DMS153 treated with DMSO at 0.1 percent for 48 hours (cell line): ENCODE results near the gene RHOF.
A peak's percentile ranks its signal among the peaks of the same experiment; 100 is the strongest.

Experiments
- DNase-seq: peaks from one replicate; lab custom pipeline; 2025; ENCODE audit not compliant: unreplicated experiment; lab: John Stamatoyannopoulos, UW

RHOF gene, protein sequence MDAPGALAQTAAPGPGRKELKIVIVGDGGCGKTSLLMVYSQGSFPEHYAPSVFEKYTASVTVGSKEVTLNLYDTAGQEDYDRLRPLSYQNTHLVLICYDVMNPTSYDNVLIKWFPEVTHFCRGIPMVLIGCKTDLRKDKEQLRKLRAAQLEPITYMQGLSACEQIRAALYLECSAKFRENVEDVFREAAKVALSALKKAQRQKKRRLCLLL

DNA sequence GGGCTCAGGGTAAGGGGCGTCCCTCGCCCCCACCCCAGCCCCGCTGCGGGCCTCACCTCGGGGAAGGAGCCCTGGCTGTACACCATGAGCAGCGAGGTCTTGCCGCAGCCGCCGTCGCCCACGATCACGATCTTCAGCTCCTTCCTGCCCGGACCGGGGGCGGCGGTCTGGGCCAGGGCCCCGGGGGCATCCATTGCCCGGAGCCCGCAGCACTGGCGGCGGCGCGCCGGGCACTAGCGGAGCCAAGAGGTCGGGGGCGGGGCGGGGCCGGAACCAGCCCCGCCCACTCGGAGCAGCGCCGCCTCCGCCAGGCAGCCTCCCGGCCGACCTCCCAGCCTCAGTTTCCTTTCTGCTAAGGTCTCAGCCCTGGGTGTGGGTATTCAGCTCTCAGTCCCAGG is at the start of gene RHOF:
TSS of gene RHOF (minus strand) at position 249 of the 398 bp plus-strand sequence. CDS start at position 194, 55 bp downstream.
- DNase-seq, result no peak

DNA sequence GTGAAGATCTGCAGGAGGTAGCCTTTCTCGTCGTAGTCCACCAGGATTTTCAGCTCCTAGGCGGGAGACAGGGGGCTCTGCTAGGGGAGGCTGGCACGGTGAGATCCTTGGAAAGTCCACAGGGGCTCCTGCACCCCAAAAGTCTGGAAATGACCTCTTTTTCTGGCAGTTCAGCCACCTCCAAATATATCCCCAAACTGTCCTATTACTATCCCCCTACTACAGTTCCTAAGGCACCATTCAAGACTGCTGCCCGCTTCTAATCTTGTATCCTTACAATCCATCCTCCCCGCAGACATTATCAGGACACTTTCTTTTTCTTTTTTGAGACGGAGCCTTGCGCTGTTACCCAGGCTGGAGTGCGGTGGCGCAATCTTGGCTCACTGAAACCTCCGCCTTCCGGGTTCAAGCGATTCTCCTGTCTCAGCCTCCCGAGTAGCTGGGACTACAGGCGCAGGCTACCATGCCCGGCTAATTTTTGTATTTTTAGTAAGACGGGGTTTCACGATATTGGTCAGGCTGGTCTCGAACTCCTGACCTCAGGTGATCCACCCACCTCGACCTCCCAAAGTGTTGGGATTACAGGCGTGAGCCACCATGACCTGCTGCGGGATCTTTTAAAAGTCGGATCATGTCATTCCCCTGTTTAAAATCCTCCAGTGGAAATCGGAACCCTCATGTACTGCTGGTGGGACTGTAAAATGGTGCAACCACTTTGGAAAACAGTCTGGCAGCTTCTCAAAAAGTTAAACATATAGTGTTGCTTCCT is 46.7 kb upstream of the RHOF start:
- no peak for DNase-seq

- peak; percentile 93 for DNase-seq
Observed at GRCh38 chr12:121839106-121839992, 45.9 kb upstream of the RHOF start.

DNA sequence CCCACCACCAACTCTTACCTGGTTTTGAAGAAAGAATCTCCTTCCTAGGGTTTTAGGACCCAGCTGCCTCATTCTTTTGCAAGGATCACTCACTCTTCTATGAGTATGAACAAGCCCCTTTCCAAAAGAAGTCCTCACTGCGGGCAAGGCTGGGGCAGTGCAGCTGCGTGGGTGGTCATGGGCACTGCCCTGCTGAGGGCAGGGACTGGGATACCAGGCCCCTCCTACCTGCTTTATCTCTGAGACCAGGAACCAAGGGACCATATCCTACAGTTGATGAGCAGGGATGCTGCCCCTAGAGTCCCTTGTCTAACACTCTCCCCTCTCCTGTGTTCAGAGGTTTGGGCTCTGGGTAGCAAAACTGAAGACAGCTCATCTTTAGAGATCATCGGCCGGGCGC is 44.6 kb upstream of the RHOF start:
- no peak for DNase-seq

DNA sequence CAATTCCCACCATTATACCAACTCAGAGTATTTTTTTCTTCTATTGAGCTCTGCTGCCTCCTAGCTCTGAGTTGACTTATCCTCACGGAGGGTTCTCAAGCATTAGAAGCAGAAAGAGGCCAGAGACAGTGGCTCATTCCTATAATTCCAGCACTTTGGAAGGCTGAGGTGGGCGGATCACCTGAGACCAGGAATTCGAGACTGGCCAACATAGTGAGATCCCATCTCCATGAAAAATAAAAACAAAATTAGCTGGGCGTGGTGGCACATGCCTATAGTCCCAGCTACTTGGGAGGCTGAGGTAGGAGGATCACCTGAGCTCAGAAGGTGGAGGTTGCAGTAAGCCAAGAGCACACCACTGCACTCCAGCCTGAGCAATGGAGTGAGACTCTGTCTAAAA is 44.2 kb upstream of the RHOF start:
- no peak for DNase-seq

GRCh38 chr12:121831571-121832245 is 38.2 kb upstream of the RHOF start:
- no peak for DNase-seq

GRCh38 chr12:121830588-121831265 is 37.2 kb upstream of the RHOF start:
- no peak for DNase-seq

GRCh38 chr12:121830134-121830533 is 36.6 kb upstream of the RHOF start:
- DNase-seq, result no peak

DNA sequence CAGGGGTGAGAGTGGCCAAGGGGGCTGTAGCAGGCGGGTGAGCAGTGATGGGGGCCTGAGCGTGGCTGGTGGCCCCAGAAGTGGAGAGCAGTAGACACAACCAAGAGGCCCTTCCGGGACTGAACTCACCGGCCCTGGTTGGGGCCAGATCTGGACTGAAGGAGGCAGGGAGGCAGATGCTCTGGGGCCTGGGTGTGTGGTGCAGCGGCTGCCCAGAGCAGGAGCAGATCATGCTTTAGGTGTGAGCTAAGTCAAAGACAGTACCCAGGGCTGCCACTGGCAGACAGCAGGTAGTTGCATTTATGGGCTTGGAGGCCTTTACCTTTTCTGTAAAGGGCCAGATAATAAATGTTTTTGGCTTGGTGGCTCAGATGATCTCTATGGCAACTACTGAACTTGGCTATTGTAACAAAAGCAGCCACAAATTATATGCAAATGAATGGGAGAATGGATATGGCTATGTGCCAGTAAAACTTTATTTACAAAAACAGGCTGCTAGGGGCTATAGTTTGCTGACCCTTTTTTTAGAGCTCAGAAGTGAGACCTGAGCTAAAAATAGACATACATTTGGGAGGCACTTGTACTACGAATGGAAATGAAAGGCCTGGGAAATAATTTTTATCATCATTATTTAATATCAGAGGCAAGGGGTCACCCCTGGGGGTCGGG is 35.9 kb upstream of the RHOF start:
- no peak for DNase-seq

DNA sequence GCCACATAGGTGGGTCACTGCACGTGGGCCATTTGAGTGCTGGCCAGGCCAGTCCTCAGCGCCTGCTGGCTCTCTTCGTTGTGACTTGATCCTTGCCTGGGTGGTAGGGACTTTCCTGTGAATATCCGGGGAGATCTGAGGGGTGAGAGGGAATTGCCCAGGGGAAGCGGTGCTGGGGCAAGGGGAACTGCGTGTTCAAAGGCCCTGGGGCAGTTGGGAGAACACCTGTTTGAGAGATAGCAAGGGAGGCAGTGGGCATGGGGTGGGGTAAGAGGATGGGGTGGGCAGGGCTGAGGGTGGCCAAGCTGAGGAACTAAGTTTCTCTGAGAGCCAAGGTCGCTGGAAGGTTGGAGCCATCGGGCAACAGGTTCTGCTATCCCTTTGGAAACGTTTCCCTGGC is 35.3 kb upstream of the RHOF start:
- DNase-seq, result no peak

- DNase-seq, result no peak
Observed at GRCh38 chr12:121828306-121828705, 34.8 kb upstream of the RHOF start.

GRCh38 chr12:121827351-121828099 is 34.0 kb upstream of the RHOF start:
- DNase-seq, result no peak

DNA sequence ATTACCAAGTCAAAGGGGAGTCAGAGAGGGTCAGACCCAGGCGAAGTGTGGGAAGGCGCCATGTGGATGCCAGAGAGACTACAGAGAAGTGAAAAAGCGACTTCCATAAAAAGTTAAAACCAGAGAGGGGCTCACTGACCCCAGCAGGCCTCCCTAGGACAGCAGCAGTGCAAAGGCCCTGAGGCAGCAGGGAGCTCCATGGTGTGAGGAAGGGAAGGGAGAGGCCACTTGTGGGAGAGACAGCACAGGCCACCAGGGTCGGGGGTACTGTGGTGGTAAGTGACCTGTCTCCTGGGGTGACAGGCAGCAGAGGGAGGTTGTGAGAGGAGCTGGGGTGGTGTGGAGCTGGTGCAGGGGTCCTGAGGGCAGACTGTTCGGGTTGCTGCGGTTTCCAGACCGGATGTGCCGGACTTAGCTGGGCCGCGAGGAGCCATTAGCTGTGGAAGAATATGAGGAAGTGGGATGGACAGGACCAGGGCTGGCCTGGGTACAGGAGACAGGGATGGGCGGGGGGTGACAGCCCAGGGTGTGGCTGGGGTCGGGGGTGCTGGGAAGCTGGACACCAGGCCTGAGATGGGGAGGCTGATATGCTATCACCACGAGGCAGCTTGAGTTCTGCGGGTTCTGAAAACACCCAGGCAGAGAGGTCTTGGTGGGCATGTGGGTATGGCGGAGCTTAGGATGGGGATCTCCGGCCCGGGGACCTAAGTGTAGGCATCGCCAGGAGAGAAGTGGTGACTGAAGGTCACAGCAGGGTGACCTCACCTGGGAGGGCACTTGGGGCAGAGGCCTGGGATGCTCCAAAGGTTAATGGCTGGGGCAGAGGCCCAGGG is 33.0 kb upstream of the RHOF start:
- DNase-seq, result no peak

- DNase-seq, result no peak
Observed at GRCh38 chr12:121825041-121825523, 31.6 kb upstream of the RHOF start.

- no peak for DNase-seq
Observed at GRCh38 chr12:121823727-121824115, 30.2 kb upstream of the RHOF start.

GRCh38 chr12:121823101-121823726 is 29.7 kb upstream of the RHOF start:
- DNase-seq, result no peak

DNA sequence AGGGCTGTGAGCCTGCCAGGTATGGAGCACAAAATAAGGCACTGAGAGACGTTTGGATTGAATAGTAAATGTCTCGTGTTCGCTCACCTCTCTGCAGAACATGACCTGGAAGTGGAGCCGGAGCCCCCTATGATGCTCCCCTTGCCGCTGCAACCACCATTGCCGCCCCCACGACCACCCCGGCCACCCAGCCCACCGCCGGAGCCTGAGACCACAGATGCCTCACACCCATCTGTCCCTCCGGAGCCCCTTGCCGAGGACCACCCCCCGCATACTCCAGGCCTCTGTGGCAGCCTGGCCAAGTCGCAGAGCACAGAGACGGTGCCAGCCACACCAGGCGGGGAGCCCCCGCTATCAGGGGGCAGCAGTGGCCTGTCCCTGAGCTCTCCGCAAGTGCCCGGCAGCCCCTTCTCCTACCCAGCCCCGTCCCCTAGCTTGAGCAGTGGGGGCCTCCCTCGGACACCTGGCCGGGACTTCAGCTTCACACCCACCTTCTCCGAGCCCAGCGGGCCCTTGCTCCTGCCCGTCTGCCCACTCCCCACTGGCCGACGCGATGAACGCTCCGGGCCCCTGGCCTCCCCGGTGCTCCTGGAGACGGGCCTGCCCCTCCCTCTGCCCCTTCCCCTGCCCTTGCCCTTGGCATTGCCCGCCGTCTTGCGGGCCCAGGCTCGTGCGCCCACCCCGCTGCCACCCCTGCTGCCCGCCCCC is 29.1 kb upstream of the RHOF start:
- DNase-seq, result no peak
